HG02759 (cell line): ENCODE data around the gene PTOV1.

Experiments
- ATAC-seq: cut with Tn5 transposase; IDR thresholded peaks from one replicate; pipeline ENCODE4 v1.9.1; 2021; ENCODE audit warnings: mild to moderate bottlenecking, moderate library complexity; ENCODE audit not compliant: unreplicated experiment

Gene PTOV1

GRCh38 chr19:49840736-49841249 is 10.2 kb upstream of the PTOV1 start:
- ATAC-seq = no peak

GRCh38 chr19:49843265-49843664 is 7.7 kb upstream of the PTOV1 start:
- no peak for ATAC-seq

GRCh38 chr19:49844138-49845095 is 6.5 kb upstream of the PTOV1 start:
- no peak for ATAC-seq

- ATAC-seq = no peak
These were observed 5.5 kb upstream of the PTOV1 start for GRCh38 chr19:49845414-49845813.

GRCh38 chr19:49846408-49846807 is 4.6 kb upstream of the PTOV1 start:
- ATAC-seq = no peak

GRCh38 chr19:49847731-49848696 is 2.9 kb upstream of the PTOV1 start:
- no peak for ATAC-seq

GRCh38 chr19:49848938-49849337 is 2.0 kb upstream of the PTOV1 start:
- no peak for ATAC-seq

- no peak for ATAC-seq
These were observed 1.3 kb upstream of the PTOV1 start for GRCh38 chr19:49849433-49850220.

GRCh38 chr19:49850221-49850486 is 805 bp upstream of the PTOV1 start:
- peak; percentile 2 for ATAC-seq

- ATAC-seq = peak; percentile 10
These were observed 699 bp downstream of the PTOV1 start for GRCh38 chr19:49851456-49852259.

GRCh38 chr19:49852631-49853126 is 1.7 kb downstream of the PTOV1 start:
- no peak for ATAC-seq

- ATAC-seq = no peak
These were observed 3.0 kb downstream of the PTOV1 start for GRCh38 chr19:49853852-49854377.

GRCh38 chr19:49854378-49855263 is 3.7 kb downstream of the PTOV1 start:
- no peak for ATAC-seq

- no peak for ATAC-seq
These were observed 4.3 kb downstream of the PTOV1 start for GRCh38 chr19:49855277-49855675.

- no peak for ATAC-seq
These were observed 5.0 kb downstream of the PTOV1 start for GRCh38 chr19:49855676-49856573.

GRCh38 chr19:49856574-49857021 is 5.6 kb downstream of the PTOV1 start:
- ATAC-seq = no peak

GRCh38 chr19:49857061-49857837 is 6.3 kb downstream of the PTOV1 start:
- no peak for ATAC-seq
